Stomach (tissue), 9 donors: ENCODE measurements around the gene DNASE1L2. TPM values are rescaled to one million over a fixed set of nuclear protein-coding genes. Genes with fewer than 3 reads are reported as not detected.

Experiments
- DNase-seq, 2 donors: peaks; one replicate each; pipeline versions ENCODE4 v3.0.0 to v3.0.0-alpha.2; 2013 to 2019
- H3K27ac ChIP-seq, 5 donors: fragments of 200-600 bp in 4 of 5; sonication (generic) in 4 of 5; one replicate each; pipeline ENCODE4 v1.5.1; 2013 to 2019; ENCODE audit warnings: mild to moderate bottlenecking in 1 of 5, moderate library complexity in 1 of 5
- H3K27me3 ChIP-seq, 3 donors: fragments of 200-600 bp; sonication (generic); one replicate each; pipeline ENCODE4 v1.5.1; 2017 to 2019; ENCODE audit warnings: mixed run types in 1 of 3
- H3K36me3 ChIP-seq, 4 donors: fragments of 200-600 bp; sonication (generic); 1 replicate in 3 of 4; 2 replicates in 1 of 4; pipeline ENCODE4 v1.5.1; 2016 to 2019
- H3K4me1 ChIP-seq, 4 donors: fragments of 200-600 bp; sonication (generic); one replicate each; pipeline ENCODE4 v1.5.1; 2016 to 2019
- H3K4me3 ChIP-seq, 4 donors: fragments of 200-600 bp; sonication (generic) in 3 of 4; one replicate each; pipeline ENCODE4 v1.5.1; 2016 to 2019; ENCODE audit warnings: mild to moderate bottlenecking in 1 of 4
- H3K9me3 ChIP-seq, 4 donors: fragments of 200-600 bp; sonication (generic); one replicate each; pipeline ENCODE4 v1.5.1; 2016 to 2019
- CTCF ChIP-seq, 7 experiments: fragments of 450-650 bp in 4 of 7; fragments of 200-600 bp in 3 of 7; sonication (generic) in 3 of 7; IDR thresholded peaks; one replicate each; pipeline ENCODE4 v1.5.1; 2016 to 2019; ENCODE audit warnings: antibody characterized with exemption in 7 of 7, control low read depth in 2 of 7, mild to moderate bottlenecking in 1 of 7
- EP300 ChIP-seq: sonication (generic); formaldehyde crosslinking; IDR thresholded peaks from one replicate; pipeline ENCODE4 v1.6.1; 2017; ENCODE audit warnings: antibody characterized with exemption
- POLR2A ChIP-seq, 4 donors: fragments of 450-650 bp; IDR thresholded peaks; one replicate each; pipeline ENCODE4 v1.6.1; 2016; ENCODE audit warnings: antibody characterized with exemption in 4 of 4, control low read depth in 2 of 4, mild to moderate bottlenecking in 1 of 4, moderate library complexity in 1 of 4
- POLR2AphosphoS5 ChIP-seq, 3 donors: sonication (generic); formaldehyde crosslinking; IDR thresholded peaks; one replicate each; pipeline ENCODE4 v1.6.1; 2016; ENCODE audit warnings: antibody characterized with exemption in 3 of 3
- WGBS, 5 donors: extraction: QIAGEN DNeasy Blood & Tissue Kit in 3 of 5; methylation state at CpG; one replicate each; pipeline versions ENCODE4 v1.1.5 to v1.1.7; 2013 to 2018; 5-methylcytosine and 5-hydroxymethylcytosine counted together
- intact Hi-C: fragments of 100-400 bp; cut with DNase I; formaldehyde crosslinking; loops from one replicate; pipeline ENCODE4 v1.15.1; 2023; ENCODE audit warnings: low total_unique reads
- polyA plus RNA-seq, 3 donors: library from polyadenylated mRNA; stranded (reverse); fragments of 200-250 nt; gene quantifications; one replicate each; pipeline ENCODE4 v1.2.3, GENCODE V29; 2013
- total RNA-seq, 5 donors: library from RNA; depleted of rRNA; stranded (reverse); fragments of >200 nt; gene quantifications; one replicate each; pipeline versions ENCODE4 v1.1.0 to v1.2.3, GENCODE V29; 2014 to 2016
- donor health status: healthy with polysubstance abuse.
- donor health status: Bipolar disorder and iron deficiency.
- donor health status: healthy.

The DNASE1L2 gene
- total and polyA plus RNA-seq, 8 donors: 0.68 to 0.90 TPM; not detected in 6

- Histone ChIP-seq H3K9me3 (no peaks in the 10 kb centered on the region), H3K27ac (peak overlapping the region in 3 of 5 donors; percentile 13 to 93 (median 46)), H3K4me1 (peaks cover 26 to 41% (median 34%) of the 10 kb centered on the region in 4 donors), H3K4me3 (peak overlapping the region in 3 of 4 donors; percentile 77 to 99 (median 88)), H3K36me3 (peaks cover 21 to 41% (median 29%) of the 10 kb centered on the region in 4 donors), H3K27me3 (no peaks in the 10 kb centered on the region)
- peak in 1 of 2 donors; percentile 60 for DNase-seq
- 34 to 57% (median 46%) methylated on average over 10 to 19 of the region's 19 CpGs for WGBS, 5 donors
- intact Hi-C loops: no loop called here
- TF ChIP-seq POLR2AphosphoS5 (IDR thresholded peaks at IDR 0.05): peak in 1 of 3 donors; percentile 3
- TF ChIP-seq POLR2A (IDR thresholded peaks at IDR 0.05): no peak
These were observed 23.6 kb upstream of the DNASE1L2 start for GRCh38 chr16:2212362-2213324.

- Histone ChIP-seq H3K36me3 (peaks cover 7 to 27% (median 14%) of the 10 kb centered on the region in 4 donors), H3K4me1 (peaks cover 26 to 40% (median 33%) of the 10 kb centered on the region in 4 donors), H3K4me3 (peak overlapping the region; percentile 77 to 99 (median 84)), H3K9me3 (no peaks in the 10 kb centered on the region), H3K27ac (peak overlapping the region; percentile 80 to 93 (median 88)), H3K27me3 (no peaks in the 10 kb centered on the region)
- 0 to 3% (median 1%) methylated on average over 32 to 98 of the region's 98 CpGs for whole genome bisulfite sequencing, 5 donors
- DNase-seq: no peak
- intact Hi-C loops: no loop called here
- TF ChIP-seq CTCF (IDR thresholded peaks at IDR 0.05): no peak
- no peak for TF ChIP-seq POLR2A (IDR thresholded peaks at IDR 0.05)
- TF ChIP-seq EP300: no peak
- TF ChIP-seq POLR2AphosphoS5 (IDR thresholded peaks at IDR 0.05): no peak
These were observed 22.2 kb upstream of the DNASE1L2 start for GRCh38 chr16:2213817-2214718.

- Histone ChIP-seq H3K9me3 (no peaks in the 10 kb centered on the region), H3K27me3 (no peaks in the 10 kb centered on the region), H3K27ac (peak within 1 kb of the TSS; percentile 87 to 98 (median 93)), H3K4me1 (peaks cover 26 to 40% (median 33%) of the 10 kb centered on the region in 4 donors), H3K4me3 (peak within 1 kb of the TSS; percentile 77 to 99 (median 84)), H3K36me3 (peaks cover 1 to 21% (median 9%) of the 10 kb centered on the region in 4 donors)
- WGBS, 5 donors: 0 to 1% (median 0%) methylated on average over 4 to 48 of the region's 48 CpGs
- intact Hi-C loops: no loop called here
- DNase-seq: no peak
- TF ChIP-seq POLR2AphosphoS5 (IDR thresholded peaks at IDR 0.05): no peak
- TF ChIP-seq EP300: no peak
- no peak for TF ChIP-seq CTCF (IDR thresholded peaks at IDR 0.05)
- no peak for TF ChIP-seq POLR2A (IDR thresholded peaks at IDR 0.05)
These were observed 21.6 kb upstream of the DNASE1L2 start, which contains the start of gene PGP for GRCh38 chr16:2214719-2214968. TSS of gene PGP (minus strand) at chr16:2214840. CDS start at chr16:2214777, 63 bp downstream.

- Histone ChIP-seq H3K4me3 (no peak overlapping the region), H3K36me3 (peaks cover 0 to 11% (median 0%) of the 10 kb centered on the region in 4 donors), H3K27me3 (no peaks in the 10 kb centered on the region), H3K9me3 (no peaks in the 10 kb centered on the region), H3K27ac (peak overlapping the region in 1 of 5 donors; percentile 91), H3K4me1 (peaks cover 26 to 39% (median 32%) of the 10 kb centered on the region in 4 donors)
- intact Hi-C loops: no loop called here
- 81 to 98% (median 83%) methylated on average over 4 of the region's 4 CpGs for WGBS, 5 donors
- no peak for DNase-seq
- TF ChIP-seq POLR2AphosphoS5 (IDR thresholded peaks at IDR 0.05) (no peak), POLR2A (IDR thresholded peaks at IDR 0.05) (no peak), CTCF (IDR thresholded peaks at IDR 0.05) (no peak), EP300 (no peak)
These were observed 19.9 kb upstream of the DNASE1L2 start for GRCh38 chr16:2216330-2216729.
